LNCaP clone FGC (cell line): ENCODE measurements around the gene CADPS.
A peak's percentile ranks its signal among the peaks of the same experiment; 100 is the strongest.

Experiments used
- DNase-seq: peaks from one replicate; pipeline ENCODE4 v3.0.0-alpha.2; 2011; ENCODE audit warnings: low read depth
- H3K4me3 ChIP-seq: 2 replicates; pipeline ENCODE4 v1.5.1; 2011; ENCODE audit warnings: mild to moderate bottlenecking, low read depth, low read length, control low read depth
- TF ChIP-seq, protein P1 (sequence below): IDR thresholded peaks from 2 replicates; pipeline ENCODE4 v1.5.1; 2012; ENCODE audit warnings: mild to moderate bottlenecking; ENCODE audit not compliant: control insufficient read depth, insufficient read depth; ENCODE audit errors: extremely low read depth

CADPS gene

GRCh38 chr3:62845996-62846395 lies 29.2 kb downstream of the CADPS start:
- TF ChIP-seq, protein P1, sequence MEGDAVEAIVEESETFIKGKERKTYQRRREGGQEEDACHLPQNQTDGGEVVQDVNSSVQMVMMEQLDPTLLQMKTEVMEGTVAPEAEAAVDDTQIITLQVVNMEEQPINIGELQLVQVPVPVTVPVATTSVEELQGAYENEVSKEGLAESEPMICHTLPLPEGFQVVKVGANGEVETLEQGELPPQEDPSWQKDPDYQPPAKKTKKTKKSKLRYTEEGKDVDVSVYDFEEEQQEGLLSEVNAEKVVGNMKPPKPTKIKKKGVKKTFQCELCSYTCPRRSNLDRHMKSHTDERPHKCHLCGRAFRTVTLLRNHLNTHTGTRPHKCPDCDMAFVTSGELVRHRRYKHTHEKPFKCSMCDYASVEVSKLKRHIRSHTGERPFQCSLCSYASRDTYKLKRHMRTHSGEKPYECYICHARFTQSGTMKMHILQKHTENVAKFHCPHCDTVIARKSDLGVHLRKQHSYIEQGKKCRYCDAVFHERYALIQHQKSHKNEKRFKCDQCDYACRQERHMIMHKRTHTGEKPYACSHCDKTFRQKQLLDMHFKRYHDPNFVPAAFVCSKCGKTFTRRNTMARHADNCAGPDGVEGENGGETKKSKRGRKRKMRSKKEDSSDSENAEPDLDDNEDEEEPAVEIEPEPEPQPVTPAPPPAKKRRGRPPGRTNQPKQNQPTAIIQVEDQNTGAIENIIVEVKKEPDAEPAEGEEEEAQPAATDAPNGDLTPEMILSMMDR, result no peak
- H3K4me3 ChIP-seq, result no peak overlapping the region
- no peak for DNase-seq

GRCh38 chr3:62843508-62843907 lies 31.7 kb downstream of the CADPS start:
- DNase-seq, result no peak
- TF ChIP-seq, protein P1, result no peak
- H3K4me3 ChIP-seq, result no peak overlapping the region

DNA sequence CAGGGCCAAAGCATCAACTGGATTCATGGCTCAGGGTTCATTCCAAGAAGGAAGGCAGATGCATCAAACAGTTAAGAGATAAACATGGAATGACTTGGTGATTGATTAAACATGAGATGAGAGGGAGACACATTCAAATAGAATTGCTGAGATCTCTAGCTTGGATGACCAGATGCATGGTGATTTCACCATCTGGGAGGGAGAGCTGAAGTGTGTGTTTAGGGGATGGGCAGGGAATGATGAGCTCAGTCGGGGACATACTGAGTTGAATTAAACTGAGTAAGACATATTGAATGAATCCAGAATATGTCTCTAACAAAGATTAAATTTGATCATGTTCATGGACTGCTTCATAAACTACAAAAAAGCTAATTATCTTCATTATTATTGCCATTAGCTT lies 35.5 kb downstream of the CADPS start:
- no peak overlapping the region for H3K4me3 ChIP-seq
- TF ChIP-seq, protein P1, result no peak
- no peak for DNase-seq

- no peak overlapping the region for H3K4me3 ChIP-seq
- TF ChIP-seq, protein P1, result no peak
- no peak for DNase-seq
Measured at GRCh38 chr3:62837145-62837787, 38.0 kb downstream of the CADPS start.

DNA sequence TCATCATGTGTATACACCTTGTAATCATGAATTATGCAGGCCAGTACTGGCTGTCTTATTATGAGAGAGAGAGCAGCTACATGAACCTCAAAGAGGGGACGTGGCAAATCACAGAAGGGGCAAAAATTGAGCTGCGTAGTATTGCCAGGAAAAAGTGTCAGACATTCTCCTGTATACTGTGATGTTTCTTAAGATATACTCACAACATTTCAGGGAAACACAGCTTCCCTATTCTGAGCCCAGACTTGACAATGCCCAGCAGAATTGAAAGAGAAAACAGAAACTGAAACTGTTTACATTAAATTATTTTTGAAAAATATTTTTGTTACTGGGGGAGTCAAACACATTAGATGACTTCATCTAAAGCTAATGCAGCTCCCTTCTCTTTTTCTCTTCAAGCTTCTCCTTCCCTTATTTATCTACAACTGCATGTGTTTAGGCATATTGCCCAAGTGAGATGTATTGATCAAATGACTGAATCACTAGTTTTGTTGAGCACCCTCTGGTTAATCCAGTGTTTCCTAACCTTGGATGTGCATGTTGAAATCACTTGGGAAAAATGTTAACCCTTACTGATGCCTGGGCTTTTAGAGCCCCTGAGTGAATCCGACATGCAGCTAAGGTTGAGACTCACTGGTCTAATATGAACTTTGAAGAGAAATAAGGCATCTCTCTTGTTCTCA lies 39.5 kb downstream of the CADPS start:
- TF ChIP-seq, protein P1, result no peak
- H3K4me3 ChIP-seq, result no peak overlapping the region
- no peak for DNase-seq

DNA sequence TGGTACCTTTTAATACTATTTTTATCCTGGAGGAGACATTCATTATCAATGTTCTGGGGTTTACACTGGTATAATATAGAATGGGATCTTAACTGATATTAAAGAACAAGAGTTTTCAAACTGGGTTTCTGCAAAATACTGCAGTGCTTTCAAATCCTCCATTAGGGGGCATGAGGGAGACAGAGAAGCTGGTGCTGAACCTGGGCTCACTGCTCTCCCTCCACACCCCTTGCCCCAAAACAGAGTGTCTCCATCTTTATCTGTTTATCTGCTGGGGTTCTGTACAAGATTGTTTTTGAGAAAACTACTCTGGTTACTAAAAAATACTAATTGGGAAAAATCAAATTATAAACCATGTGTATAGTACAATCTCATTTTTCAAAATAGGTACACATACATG lies 41.7 kb downstream of the CADPS start:
- no peak overlapping the region for H3K4me3 ChIP-seq
- TF ChIP-seq, protein P1, result peak; percentile 35; the same call in 1 of the 2 replicates
- DNase-seq, result no peak
